Fibroblast of skin of right biceps (primary cell): ENCODE measurements around the gene PLCH1.

Experiments
- DNase-seq: peaks from one replicate; pipeline ENCODE4 v3.0.0-alpha.2; 2013

The PLCH1 gene

DNA sequence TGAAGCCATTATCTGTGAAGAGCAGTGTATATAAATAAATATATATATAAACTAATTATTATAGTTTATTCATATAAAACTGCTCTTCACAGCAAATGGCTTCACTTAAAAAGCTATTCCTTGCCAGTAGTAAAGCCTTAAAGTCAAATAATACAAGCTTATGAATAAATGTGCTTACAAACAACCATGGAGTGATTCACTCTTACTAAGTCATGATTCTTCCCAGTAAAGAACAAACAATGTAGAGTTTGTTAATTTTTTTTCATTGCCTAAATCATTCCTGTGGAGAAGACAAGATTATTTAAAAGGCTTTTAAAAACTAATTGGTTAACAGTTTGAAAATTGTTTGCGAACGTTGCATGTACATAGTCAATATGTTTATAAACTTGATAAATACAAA, 140.7 kb downstream of the PLCH1 start:
- no peak for DNase-seq

DNA sequence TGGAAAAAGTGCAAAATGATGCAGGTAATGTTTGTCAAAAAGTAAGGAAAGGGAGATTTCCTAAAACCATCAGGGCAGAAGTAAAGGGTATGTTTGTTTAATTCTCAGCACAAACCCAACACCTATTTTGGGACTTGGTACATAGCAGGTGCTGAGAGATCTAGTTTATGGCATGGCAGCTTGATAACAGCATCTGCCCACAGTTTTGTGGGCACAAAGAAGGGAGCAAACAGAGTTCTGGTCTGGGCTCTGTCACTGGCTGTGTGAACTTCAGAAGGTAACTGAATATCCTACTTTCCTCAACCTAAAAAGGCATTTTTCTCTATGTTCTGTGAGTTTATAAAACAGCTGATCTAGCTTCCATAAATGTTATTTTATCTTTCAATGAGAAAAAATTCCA, 141.6 kb downstream of the PLCH1 start:
- DNase-seq = no peak

- no peak for DNase-seq
Observed at GRCh38 chr3:155602307-155602706, 142.6 kb downstream of the PLCH1 start.

- DNase-seq = no peak
Observed at GRCh38 chr3:155598671-155599070, 146.2 kb downstream of the PLCH1 start.

- DNase-seq = no peak
Observed at GRCh38 chr3:155596615-155597014, 148.3 kb downstream of the PLCH1 start.

GRCh38 chr3:155595371-155595770, 149.5 kb downstream of the PLCH1 start:
- DNase-seq = no peak

DNA sequence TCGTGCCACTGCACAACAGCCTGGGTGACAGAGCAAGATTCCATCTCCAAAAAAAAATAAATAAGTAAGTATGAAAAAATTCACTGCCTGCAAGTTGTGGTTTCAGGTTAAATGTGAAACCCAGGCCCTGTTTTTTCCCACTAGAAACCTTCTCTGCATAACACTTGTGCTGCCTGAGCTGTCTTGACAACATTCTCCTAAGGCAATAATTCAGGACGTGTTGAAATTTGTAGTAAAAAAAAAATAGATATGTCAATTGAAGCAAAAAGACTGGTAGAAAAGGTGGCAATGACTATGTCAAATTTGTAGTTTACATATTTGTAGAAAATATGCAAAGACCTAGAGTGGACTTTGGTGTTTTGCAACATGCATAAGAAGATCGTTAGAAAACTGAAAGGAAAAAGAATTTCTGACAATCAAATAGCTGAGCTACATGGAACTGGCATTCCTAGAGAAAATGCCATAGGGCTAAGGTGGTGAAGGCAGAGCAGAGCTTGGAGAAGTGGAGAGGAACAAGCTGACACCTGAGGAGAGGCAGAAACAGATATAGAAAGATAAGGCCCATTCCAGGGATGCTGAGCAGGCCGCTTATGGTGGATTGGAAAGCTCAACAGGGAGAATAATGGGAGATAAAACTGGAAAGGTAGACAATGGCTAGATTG, 150.2 kb downstream of the PLCH1 start:
- peak; percentile 6 for DNase-seq

DNA sequence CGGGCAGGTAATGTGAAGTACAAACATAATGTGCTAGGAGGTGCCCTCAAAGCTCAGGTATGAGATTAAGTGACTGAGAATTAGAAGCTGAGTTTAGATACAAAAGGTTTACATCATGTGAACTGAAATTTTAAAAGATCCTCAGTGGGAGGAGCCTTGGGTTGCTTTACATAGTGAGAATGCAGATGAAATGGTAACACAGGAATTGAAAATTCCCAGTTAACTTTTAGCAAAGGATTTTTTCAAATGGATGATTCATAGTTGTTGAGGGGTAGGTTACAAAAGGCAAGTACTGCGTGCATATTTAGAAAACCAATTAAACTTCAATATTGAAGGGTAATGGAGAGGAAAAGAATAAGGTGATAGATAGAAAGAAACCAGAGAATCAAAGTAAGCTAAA, 157.3 kb downstream of the PLCH1 start:
- no peak for DNase-seq

DNA sequence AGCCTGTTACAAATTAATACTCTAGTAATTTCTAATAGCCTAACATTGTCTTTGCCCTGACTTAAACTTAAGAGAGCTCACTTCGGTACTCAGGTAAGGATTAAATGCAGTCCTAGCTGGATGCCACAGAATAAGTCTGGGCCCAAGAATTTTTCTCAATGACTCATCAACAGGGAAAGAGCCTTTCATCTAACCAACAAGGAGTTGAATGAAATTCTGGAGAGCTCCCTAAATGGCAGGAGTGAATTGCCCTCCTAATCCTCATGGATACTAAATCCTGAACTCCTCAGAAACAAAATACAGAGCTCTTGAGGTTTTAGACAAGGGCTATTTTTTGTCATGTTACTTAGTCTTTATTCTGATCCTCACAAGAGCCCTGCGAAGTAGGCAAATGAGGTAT, 159.5 kb downstream of the PLCH1 start:
- no peak for DNase-seq

DNA sequence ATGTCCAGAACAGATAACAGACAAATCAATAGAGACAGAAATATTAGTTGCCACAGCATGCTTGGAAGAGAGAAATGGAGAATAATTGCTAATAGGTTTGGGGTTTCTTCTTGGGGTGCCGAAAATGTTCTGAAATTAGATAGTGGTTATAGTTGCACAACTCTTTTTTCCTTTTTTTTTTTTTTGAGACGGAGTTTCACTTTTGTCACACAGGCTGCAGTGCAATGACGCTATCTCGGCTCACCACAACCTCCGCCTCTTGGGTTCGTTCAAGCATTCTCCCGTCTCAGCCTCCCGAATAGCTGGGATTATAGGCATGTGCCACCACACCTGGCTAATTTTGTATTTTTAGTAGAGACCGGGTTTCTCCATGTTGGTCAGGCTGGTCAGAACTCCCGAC, 163.3 kb downstream of the PLCH1 start:
- no peak for DNase-seq

- peak; percentile 29 for DNase-seq
Observed at GRCh38 chr3:155572085-155572484, 172.8 kb downstream of the PLCH1 start.

DNA sequence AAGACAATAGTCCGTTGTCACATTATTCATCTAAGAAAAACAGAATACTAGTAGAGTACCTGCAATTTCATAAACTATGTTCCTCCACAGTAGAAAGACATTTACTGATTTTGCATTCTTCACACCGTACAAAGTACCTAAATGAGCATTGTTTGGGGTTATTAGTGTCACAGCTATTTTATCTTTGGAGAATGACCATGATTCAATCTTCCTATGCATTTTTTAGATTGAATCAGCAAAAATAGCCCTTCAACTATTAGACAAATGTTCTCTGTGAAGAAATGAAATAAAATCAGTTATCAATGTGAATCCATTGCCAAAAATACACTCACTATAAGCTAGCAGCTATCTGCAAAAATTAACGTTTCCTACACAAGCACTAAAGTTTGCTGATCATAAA, 176.6 kb downstream of the PLCH1 start:
- DNase-seq = no peak

- peak; percentile 43 for DNase-seq
Observed at GRCh38 chr3:155560594-155560993, 184.3 kb downstream of the PLCH1 start.

GRCh38 chr3:155560135-155560534, 184.7 kb downstream of the PLCH1 start:
- no peak for DNase-seq

DNA sequence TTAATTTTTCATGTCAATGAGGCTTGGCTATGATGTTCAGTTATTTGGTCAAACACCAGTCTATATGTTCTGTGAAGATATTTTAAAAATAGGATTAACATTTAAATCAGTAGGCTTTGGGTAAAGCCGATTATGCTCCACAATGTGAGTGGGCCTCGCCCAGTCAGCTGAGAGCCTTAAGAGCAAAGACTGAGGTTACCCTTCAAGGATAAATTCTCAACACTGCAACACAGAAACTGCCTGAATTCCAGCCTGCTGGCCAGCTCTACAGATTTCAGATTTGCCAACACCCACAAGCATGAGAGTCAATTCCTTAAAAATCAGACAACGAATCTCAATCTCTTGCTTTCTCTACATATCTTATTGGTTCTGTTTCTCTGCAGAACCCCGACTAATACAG, 188.3 kb downstream of the PLCH1 start:
- DNase-seq = no peak

DNA sequence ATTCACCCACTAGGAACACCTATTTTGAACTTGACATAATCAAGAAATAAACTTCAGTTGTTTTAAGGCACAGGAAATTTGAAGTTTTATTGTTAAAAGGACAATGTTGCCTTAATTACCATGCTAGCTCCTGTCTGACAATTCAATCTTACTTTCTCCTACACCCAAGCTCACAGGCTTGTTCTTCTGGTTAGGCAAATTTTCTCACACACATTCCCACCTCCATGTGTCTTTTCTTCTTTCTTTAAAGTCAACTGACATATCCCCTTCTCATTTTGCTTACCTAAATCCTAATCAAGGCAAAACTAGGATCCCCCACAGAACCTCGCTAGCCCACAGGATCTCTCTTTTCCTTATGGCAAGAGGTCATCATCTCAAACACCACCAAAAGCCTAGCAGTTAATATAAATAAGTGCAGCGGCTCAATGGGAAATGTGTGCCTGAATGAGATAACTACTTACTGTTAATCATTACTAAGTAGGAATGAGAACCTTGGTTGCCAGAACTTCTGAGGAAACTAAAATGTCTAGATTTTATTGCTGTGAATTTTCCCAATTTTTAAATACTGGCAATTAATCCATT, 189.3 kb downstream of the PLCH1 start:
- no peak for DNase-seq

GRCh38 chr3:155554777-155555451, 190.0 kb downstream of the PLCH1 start:
- no peak for DNase-seq

GRCh38 chr3:155553780-155554179, 191.1 kb downstream of the PLCH1 start:
- no peak for DNase-seq

DNA sequence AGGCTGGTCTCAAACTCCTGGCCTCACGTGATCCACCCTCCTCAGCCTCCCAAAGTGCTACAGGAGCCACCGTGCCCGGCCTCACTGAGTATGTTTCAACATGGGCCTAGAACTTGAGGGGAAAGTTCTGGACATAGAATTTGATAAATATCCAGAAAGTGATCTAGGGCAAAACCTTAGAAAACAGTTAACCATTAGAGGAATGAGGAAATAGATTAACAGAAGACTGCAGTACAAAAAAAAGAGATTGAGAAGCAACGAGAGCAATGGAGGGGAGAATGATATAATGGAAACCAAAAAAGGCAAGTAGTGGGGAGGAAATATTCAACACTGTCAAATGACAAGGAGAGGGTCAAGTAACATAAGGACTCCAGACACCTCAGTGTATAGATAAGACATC, 191.5 kb downstream of the PLCH1 start:
- no peak for DNase-seq

DNA sequence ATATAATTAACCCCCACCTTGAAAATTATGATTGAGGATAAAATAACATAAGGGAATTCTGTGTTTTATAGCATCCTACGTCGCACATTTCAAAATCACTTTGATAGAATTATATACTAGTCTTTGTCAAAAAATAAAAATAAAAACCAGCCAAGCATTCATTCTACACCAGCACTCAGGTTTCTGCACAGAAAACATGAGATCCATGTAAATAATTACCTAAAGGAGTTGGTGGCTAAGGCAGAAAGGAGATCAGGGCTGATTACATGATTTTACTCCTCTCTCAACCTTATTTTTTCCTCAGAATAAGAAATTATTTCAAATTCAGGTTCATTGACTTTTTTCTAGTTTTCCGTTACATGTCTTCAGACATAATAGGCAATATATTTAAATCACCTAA, 194.5 kb downstream of the PLCH1 start:
- DNase-seq = no peak

- DNase-seq = no peak
Observed at GRCh38 chr3:155549087-155549486, 195.8 kb downstream of the PLCH1 start.

DNA sequence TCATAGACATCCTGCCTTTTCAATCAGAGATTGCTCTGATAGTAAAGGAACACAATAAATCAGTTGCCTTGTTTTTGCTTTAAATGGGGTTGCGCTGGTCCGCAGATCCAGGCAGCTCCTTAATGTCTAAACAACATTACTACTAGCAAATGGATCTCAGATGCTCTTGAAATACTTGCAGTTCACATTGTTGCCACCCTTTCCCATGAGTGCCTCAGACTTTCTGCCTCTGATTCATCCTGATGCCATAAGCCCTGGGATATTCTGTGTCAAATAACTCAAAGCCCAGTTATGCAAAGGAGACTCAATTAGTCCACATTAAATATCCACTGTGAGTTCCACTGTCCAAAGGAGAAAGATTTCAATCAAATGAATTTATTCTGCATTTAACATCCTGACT, 196.7 kb downstream of the PLCH1 start:
- peak; percentile 22 for DNase-seq

- DNase-seq = no peak
Observed at GRCh38 chr3:155535098-155535497, 209.8 kb downstream of the PLCH1 start.

GRCh38 chr3:155528579-155528978, 216.3 kb downstream of the PLCH1 start:
- DNase-seq = no peak
